Measurements from ENCODE around the gene FGF18.

FGF18 gene

GRCh38 chr5:171484460-171484899 is 65.0 kb downstream of the FGF18 start:
- TF ChIP-seq CTCF (IDR thresholded peaks at IDR 0.05; ENCODE audit: extremely low read depth, missing control alignments): peak; percentile 78
- DNase-seq (ENCODE audit: low spot score): peak; percentile 70

GRCh38 chr5:171485668-171486067 is 66.2 kb downstream of the FGF18 start:
- DNase-seq (ENCODE audit: low spot score): no peak
- TF ChIP-seq CTCF (IDR thresholded peaks at IDR 0.05; ENCODE audit: extremely low read depth, missing control alignments): no peak

GRCh38 chr5:171486613-171487012 is 67.2 kb downstream of the FGF18 start:
- no peak for DNase-seq (ENCODE audit: low spot score)
- TF ChIP-seq CTCF (IDR thresholded peaks at IDR 0.05; ENCODE audit: extremely low read depth, missing control alignments): no peak

GRCh38 chr5:171488876-171489275 is 69.4 kb downstream of the FGF18 start:
- DNase-seq (ENCODE audit: low spot score): no peak
- TF ChIP-seq CTCF (IDR thresholded peaks at IDR 0.05; ENCODE audit: extremely low read depth, missing control alignments): no peak

- DNase-seq (ENCODE audit: low spot score): no peak
- TF ChIP-seq CTCF (IDR thresholded peaks at IDR 0.05; ENCODE audit: extremely low read depth, missing control alignments): no peak
Observed at GRCh38 chr5:171492781-171493180, 73.3 kb downstream of the FGF18 start.

- no peak for TF ChIP-seq CTCF (IDR thresholded peaks at IDR 0.05; ENCODE audit: extremely low read depth, missing control alignments)
- no peak for DNase-seq (ENCODE audit: low spot score)
Observed at GRCh38 chr5:171493646-171494393, 74.4 kb downstream of the FGF18 start.

- no peak for DNase-seq (ENCODE audit: low spot score)
Observed at GRCh38 chr5:171494452-171495121, 75.1 kb downstream of the FGF18 start.

More at GRCh38 chr5:171494452-171495121, 75.1 kb downstream of the FGF18 start:
- no peak for TF ChIP-seq CTCF (IDR thresholded peaks at IDR 0.05; ENCODE audit: extremely low read depth, missing control alignments)
